Omental fat pad (tissue), 4 donors: Measurements from ENCODE around the gene MACROD2. TPM values are rescaled to one million over a fixed set of nuclear protein-coding genes. Genes with fewer than 3 reads are reported as not detected.
"Not testable (repeated sequence)": the region's sequence is repeated elsewhere in the genome, so short reads cannot be mapped to it uniquely, and the experiment has no call there.

Experiments
- ATAC-seq: fragments of 150-250 bp; one replicate; pipeline ENCODE4 v1.9.1; 2016; ENCODE audit warnings: mild to moderate bottlenecking, moderate library complexity; ENCODE audit not compliant: low FRiP score
- DNase-seq: peaks from one replicate; pipeline ENCODE4 v3.0.0-alpha.2; 2019; ENCODE audit warnings: low spot score
- CTCF ChIP-seq, 3 donors: fragments of 450-650 bp; IDR thresholded peaks; one replicate each; pipeline ENCODE4 v1.5.1; 2016 to 2017; ENCODE audit warnings: antibody characterized with exemption in 3 of 3, mild to moderate bottlenecking in 3 of 3, moderate library complexity in 2 of 3
- total RNA-seq, 4 donors: library from RNA; depleted of rRNA; stranded (reverse); fragments of >200 nt; gene quantifications; one replicate each; pipeline ENCODE4 v1.1.0, GENCODE V29; 2016

Gene MACROD2
- total RNA-seq, 4 donors from 2014 or later = 6.8 to 54.1 (median 7.4) TPM

DNA sequence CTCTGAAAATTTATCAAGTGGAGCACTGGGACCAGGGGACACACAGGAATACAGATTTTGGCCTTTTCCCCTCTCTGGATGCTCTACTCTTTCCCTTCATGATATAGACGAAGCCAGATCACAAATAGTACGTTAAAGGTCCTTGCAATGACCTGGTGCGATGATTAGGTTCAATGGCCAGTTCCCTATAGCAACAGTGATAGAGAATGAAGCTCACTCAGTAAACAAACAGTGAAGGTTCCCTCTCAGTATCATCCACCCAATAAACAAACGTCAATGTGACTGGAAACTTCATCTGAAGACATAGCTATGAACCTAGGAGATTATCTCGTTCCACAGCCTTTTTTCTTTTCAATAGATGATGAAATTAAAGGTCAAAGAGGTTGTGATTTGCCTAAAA, 1981.7 kb downstream of the MACROD2 start:
- ATAC-seq (no peak), DNase-seq (no peak)
- TF ChIP-seq CTCF (IDR thresholded peaks at IDR 0.05) = no peak

DNA sequence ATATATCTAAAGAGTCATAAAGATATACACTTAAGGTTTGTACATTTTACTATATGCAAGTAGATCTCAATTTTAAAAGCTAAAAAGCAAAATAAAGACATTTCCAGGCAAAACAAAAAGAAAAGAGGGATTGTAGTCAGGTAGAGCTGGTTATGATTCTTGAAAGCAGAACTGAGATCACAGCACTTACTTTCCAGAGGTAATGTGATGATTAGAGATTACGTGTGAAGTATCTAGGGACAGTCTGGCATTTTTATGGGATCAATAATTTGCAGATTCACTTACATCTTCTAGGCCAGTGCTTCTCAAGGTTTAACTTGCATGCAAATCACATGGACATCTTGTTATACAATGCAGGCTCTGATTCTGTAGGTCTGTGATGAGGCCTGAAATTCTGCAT, 1982.4 kb downstream of the MACROD2 start:
- TF ChIP-seq CTCF (IDR thresholded peaks at IDR 0.05) = no peak
- DNase-seq = no peak

GRCh38 chr20:15985494-15986368, 1990.4 kb downstream of the MACROD2 start:
- ATAC-seq, DNase-seq: not testable (repeated sequence)

More for the DNA sequence above, 1982.4 kb downstream of the MACROD2 start:
- no peak for ATAC-seq

- DNase-seq = no peak
- TF ChIP-seq CTCF (IDR thresholded peaks at IDR 0.05) = no peak
- ATAC-seq = no peak
Measured at GRCh38 chr20:15986690-15987089, 1991.4 kb downstream of the MACROD2 start.

DNA sequence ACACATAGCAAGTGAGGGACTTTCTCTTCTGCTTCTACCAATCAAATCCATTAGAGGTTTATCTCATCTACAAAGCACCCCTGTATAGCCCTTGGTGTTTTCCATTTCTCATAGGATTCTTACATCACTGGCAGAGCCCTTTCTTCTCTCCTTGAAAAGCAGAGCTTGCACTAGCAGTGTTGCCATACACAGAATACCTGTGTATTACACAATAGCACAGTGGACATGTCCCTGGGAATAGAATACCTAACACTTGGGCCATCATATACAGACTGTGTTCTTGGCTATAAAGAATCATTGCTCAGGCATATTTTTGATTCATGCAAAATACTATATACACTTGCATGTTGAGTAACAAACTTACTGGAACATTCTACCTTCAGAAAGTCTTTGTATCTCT, 1996.0 kb downstream of the MACROD2 start:
- TF ChIP-seq CTCF (IDR thresholded peaks at IDR 0.05) = no peak
- DNase-seq (no peak), ATAC-seq (no peak)

DNA sequence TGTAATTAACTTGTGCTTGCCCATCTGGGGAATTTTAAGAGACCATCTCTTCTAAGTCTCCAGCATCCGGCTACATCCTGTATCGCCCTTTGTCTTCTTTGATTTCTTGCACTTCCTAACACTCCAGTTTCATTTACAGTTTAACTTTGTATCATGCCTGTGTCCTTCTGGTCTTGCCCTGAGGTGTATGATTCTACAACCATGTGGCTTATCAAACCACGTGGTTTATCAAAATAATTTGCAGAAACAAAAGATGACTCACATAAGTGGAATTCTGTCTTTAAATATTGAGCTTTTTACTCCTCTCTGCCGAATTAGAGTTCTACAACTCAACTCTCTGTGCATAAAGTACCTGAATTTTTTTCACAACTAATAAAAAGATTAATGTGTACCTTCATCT, 1997.2 kb downstream of the MACROD2 start:
- DNase-seq (no peak), ATAC-seq (no peak)
- TF ChIP-seq CTCF (IDR thresholded peaks at IDR 0.05) = no peak

- ATAC-seq (no peak), DNase-seq (no peak)
- no peak for TF ChIP-seq CTCF (IDR thresholded peaks at IDR 0.05)
Measured at GRCh38 chr20:16000112-16000511, 2004.8 kb downstream of the MACROD2 start.
